ENCODE data around the gene APLP2.

- TF ChIP-seq, protein P1, sequence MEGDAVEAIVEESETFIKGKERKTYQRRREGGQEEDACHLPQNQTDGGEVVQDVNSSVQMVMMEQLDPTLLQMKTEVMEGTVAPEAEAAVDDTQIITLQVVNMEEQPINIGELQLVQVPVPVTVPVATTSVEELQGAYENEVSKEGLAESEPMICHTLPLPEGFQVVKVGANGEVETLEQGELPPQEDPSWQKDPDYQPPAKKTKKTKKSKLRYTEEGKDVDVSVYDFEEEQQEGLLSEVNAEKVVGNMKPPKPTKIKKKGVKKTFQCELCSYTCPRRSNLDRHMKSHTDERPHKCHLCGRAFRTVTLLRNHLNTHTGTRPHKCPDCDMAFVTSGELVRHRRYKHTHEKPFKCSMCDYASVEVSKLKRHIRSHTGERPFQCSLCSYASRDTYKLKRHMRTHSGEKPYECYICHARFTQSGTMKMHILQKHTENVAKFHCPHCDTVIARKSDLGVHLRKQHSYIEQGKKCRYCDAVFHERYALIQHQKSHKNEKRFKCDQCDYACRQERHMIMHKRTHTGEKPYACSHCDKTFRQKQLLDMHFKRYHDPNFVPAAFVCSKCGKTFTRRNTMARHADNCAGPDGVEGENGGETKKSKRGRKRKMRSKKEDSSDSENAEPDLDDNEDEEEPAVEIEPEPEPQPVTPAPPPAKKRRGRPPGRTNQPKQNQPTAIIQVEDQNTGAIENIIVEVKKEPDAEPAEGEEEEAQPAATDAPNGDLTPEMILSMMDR (IDR thresholded peaks at IDR 0.05; ENCODE audit: poor library complexity): no peak
- TF ChIP-seq EZH2phosphoT487 (IDR thresholded peaks at IDR 0.05; ENCODE audit: low read depth, severe bottlenecking, unreplicated experiment): no peak
These were observed 22.6 kb upstream of the APLP2 start for GRCh38 chr11:130047141-130047540.

All from hepatocyte (in vitro differentiated cells).